Medulla oblongata (tissue), 1 donor: ENCODE results near the gene PLD4.

Source experiments
- DNase-seq: peaks from one replicate; pipeline ENCODE4 v3.0.0-alpha.2; 2015; ENCODE audit errors: extremely low spot score

The PLD4 gene

DNA sequence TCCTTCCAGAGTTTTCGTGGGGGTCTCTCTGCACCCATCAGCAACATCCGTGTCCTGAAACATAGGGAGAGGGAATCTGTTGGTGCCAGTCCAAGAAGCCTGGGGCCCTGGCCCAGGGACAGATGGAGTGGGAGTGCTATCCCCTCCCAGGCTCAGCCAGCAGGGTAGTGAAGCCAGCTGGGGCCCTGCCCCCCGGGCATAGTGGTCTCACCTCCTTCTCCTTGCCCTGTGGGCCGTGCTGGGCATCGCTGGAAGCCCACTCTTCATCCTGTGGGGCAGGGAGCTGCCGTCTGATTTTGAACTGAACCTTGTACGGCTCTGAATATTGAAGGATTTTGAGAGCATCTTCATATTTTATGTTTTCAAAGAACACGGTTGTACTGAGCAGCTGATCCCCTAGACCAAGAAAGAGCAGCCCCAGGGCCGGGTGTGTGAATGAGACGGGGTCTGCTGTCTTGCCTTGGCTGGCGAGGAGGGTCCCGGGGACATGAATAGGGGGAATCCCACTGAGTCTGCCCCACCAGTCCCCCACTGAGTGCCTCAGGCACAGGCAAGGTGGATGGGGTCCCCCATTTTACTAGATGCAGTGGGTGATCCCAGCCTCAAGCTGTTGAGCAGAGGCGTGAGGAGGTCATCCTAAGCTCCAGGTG, 30.2 kb downstream of the PLD4 start:
- no peak for DNase-seq

DNA sequence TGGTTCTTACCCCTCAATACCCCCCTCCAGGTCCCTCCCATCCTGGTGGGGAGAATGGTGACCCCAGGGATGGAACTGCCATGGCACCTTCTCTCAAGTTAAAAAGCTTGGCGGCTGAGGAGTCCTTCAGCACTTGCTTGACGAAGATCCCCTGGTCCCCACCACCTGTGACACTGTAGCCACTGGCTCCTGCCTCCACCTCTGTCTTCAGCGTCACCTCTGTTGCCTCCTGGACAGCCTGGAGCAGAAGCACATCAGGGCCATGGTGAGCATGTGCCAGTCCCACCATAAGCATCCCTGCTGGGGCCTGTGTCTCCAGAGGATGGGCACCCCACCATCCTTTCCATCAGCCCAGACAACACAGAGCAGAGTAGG, 30.7 kb downstream of the PLD4 start:
- DNase-seq: no peak

DNA sequence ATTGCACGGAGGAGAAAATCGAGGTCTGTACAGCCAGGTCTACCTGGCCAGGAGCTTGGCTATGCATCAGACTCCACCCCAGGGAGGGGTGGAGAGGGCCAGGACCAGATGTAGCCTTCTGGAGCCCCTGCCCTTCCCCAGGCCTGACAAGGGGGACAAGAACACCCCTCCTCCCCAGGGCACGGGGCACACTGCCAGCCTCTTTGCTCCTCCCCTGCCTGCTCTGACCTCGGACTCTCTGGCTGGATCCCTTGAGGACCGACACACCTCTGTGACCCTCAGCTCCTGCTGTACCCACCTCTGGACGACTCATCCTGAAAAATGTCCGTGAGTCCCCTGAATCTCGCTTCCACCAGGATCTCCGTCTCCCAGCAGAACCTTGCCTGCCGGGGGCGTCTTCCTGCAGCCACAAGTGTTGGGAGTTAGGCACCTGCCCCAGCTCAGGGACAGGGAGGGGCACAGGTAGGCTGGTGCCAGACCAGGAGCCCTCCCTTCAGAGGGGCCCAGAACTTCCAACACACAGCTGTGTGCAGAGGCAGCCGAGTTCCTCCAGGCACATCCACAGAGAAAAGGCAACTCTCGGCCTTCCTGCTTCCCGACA, 31.7 kb downstream of the PLD4 start:
- DNase-seq: no peak

GRCh38 chr14:104957146-104958113, 32.8 kb downstream of the PLD4 start:
- no peak for DNase-seq

DNA sequence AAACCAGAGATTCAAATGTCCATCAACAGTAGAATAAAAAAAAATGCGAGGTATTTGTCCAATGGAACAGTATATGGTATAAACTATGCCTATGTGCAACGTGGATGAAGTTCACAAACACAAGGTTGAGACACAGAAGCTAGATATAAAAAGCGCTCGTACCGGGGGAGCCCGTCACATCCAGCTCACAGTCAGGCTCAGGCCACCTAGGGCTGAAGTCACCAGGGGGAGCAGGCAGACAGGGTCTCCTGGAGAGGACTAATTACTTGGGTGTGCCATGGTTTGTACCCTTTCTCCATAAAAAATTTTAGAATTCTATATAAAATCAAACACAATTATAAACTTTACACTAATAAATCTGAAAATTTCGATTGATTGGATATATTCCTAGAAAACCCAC, 39.9 kb downstream of the PLD4 start:
- DNase-seq: no peak

DNA sequence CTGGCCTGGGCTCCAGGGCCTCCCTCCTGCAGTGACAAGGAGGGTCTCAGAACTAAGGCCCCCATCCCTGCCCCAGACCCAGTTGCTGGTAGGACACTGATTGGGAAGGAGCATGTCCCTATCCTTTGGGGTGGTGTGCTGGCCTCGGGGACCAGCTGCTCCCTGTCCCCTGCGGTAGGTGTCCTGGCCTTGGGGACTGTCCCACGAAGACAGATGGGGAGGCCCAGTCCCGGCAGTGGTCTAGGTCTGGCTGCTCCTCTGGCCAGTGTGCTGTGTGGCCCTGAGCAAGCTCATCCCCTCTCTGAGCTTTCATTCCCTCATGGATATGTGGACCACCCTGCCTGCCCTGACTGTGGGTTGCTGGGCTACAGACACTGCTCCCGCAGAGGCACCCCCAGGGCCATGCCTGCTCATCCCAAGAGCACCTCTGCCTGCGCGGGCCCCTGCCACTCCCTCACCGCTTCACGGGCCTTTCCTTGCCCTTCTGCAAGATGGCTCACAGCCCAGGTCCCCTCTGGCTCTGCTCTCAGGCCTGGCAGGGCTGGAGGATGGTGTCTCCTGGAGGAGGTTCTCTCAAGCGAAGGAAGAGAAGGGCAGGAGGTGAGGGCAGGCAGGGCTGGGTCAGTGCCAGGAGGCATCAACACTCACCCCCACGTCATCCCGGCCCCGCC, 41.0 kb downstream of the PLD4 start:
- DNase-seq: no peak

GRCh38 chr14:104966261-104966865, 41.7 kb downstream of the PLD4 start:
- DNase-seq: no peak

DNA sequence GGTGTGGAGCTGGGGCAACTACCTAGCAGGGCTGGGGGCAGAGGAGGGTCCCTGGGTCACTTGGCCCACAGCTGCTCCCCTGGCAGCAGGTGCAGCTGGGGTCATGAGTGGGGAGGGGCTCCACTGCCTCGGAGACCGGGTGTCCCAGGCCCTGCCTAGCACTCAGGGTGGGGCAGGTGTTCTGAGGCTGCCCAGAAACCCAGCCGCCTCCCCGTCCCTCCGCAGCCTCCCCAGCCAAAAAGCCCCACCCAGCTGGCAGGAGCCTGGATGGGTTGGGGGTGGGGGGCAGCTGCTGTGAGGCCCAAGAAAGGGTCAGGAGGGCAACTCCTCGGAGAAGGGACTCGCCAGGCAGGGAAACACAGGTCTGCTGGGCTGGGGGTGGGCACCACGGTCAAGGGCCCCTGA, 42.3 kb downstream of the PLD4 start:
- no peak for DNase-seq

- no peak for DNase-seq
Measured at GRCh38 chr14:104967386-104968152, 42.9 kb downstream of the PLD4 start.

GRCh38 chr14:104968153-104968527, 43.5 kb downstream of the PLD4 start:
- DNase-seq: no peak

GRCh38 chr14:104968541-104969401, 44.1 kb downstream of the PLD4 start:
- DNase-seq: no peak

- no peak for DNase-seq
Measured at GRCh38 chr14:104969741-104970230, 45.1 kb downstream of the PLD4 start.

DNA sequence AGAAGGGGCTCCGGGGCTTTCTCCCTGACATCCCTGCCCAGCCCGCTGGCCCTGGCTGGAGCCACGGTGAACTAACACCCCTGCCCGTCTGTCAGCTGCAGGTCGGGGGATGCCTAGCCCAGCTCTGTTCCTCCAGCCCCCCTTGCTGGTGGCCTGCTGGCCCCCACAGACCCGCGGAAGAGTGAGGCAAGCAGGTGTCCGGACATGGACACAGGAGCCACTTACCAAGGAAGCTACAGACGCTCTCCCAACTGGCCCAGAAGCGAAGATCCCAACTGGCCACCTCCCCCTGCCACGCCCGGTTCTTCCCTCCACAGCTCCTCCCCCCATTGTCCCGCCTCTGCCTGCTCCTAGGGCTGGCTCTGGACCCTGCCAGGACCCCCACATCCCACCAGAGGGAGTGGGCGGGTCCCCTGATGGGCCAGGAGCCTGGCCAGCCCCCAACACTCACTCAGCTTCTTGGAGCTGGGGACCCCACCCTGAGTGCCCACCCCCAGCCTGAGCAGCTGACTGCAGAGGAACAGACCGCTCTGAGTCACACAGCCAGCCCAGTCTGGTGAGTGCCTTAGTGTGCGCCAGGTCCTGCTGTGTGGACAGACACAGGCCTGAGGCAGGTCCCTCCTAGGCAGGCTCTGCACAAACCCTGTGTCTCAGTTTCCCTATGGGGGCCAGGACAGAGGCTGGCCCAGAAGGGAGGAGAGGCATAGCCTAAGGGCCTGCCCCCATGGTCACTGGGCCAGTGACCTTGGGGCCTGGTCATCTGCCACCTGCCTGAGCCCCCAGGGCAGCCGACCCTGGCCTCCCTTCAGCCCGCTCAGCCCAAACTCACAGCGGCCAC, 45.8 kb downstream of the PLD4 start:
- no peak for DNase-seq

DNA sequence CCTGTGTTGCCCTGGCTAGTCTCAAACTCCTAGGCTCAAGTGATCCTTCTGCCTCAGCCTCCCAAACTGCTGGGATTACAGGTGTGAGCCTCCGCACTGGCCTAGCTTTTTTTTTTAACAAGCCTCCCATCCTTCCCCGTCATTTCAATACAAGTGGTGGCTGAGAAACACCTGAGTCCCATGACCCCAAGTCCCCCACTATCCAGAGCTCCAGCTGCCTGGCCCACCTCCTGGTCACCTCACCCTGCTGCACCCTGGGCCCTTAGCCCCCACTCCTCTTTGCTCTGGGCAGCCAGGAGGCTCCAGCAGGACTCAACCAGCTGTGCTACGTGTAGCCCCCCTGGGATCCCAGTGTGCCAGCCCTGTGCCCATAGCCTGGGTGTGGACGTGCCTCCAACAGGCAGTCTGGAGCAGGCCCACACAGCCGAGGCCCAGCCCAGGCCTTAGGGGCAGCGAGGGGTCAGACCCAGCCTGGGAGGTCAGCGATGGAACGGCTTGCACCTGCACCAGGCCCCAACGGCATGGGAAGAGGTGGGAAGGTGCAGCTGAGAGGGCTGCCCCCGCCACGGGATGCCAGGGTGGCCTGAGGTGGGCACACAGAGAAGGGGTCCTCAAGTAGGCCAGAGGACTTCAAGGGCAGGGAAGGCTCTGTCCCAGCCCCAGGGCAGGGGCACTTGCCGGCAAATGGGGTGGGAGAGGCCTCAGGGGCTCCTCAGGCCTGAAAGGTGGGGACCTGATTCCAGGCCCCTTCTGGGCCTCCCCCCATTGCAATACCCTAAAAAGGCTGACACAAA, 47.0 kb downstream of the PLD4 start:
- no peak for DNase-seq

DNA sequence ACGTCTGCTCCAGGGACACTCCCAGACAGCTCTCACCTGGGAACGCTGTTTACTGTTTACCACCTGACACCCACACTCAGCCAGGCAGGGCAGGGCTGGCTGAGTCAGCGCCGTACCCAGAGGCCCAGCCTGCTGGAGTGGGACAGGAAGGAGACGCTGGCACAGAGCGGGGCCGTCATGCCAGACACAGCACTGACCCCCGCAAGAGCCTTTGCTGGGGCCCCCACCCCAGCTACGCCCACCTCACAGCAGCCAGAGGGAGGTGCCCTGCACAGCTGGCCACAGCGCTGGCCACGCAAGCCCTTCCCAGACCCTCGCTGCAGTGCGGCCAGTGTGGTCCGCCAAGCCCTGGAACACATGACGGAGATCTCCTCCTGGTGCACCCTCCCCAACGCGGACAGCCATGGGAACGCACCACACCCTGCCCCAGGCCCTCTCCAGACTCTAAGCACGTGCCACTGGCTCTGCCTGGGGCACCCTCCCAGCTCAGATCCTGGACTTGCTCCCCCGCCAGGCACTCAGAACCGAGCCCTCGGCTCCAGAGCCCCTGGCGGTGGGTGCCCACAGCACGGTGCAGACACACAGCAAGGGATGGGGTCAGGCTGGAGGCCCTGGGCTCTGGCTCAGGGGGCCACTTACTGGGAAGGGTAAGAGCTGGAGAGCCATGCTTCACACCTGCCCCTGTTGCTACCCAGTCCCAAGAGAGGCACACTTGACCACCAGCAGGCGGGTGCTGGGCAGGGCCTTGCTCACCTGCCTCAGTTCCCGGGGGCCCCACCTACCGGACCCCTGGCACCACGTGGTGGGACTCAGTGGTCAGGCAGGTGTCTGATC, 47.8 kb downstream of the PLD4 start:
- no peak for DNase-seq

DNA sequence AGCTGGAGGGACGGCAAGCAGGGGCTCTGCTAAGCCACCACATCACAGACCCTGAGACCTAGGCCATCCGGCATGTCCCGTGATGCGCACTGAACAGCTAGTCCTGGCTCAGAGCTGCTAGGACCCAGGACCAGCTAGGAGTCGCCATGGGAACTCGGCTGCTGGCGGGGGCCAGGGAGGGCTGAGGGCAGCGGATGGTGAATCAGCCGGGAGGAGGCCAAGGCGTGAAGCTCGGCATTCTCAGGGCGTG, 48.4 kb downstream of the PLD4 start:
- DNase-seq: peak; percentile 53

DNA sequence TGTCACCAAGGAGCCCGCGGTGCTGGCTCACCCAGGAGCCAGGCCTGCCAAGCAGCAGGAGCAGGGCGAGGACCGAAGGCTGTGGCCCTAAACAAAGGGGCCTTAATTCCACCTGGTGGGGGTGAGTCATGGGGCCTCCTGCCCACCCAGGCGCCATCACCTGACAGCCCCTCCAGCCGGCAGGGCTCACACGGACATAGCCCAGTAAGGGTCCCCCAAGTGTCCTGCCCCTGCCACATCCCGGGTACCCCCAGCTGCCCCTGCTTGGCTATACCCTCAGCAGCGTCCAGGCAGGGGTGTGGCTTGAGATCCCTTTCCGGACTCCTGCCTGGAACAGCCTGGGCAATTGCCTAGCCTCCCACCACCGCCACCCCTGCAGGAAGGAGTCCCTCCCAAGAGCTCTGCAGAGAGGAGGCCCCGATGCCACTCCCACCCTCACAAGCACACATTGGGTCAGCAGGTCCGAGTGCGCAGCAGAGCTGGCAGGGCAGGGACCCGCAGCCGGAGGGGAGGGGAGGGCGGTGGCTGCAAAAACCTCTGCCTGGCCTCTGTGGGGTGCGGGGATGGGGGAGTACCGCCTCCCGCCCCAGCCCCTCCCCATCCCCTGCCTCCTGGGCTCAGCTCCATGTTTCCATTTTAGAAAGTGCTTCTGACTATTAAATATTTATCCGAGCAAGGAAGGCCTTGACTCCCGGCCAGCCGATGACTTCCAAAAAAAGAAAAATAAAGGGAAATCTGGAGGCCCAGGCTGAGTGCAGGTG, 48.9 kb downstream of the PLD4 start:
- DNase-seq: no peak
